Trophoblast cell (in vitro differentiated cells and primary cell): Measurements from ENCODE around the gene CAMK4.
"Not testable (repeated sequence)": the region's sequence is repeated elsewhere in the genome, so short reads cannot be mapped to it uniquely, and the experiment has no call there.

ENCODE experiments used
- DNase-seq, 2 donors: peaks; one replicate each; pipeline ENCODE4 v3.0.0-alpha.2; 2016
- H2AFZ ChIP-seq: 2 replicates; pipeline ENCODE4 v1.6.1; 2013; ENCODE audit warnings: low read length, moderate library complexity, mild to moderate bottlenecking; ENCODE audit not compliant: insufficient read depth, poor library complexity
- H2AK5ac ChIP-seq: 2 replicates; pipeline ENCODE4 v1.6.1; 2013; ENCODE audit warnings: mild to moderate bottlenecking, low read length
- H2BK120ac ChIP-seq: 2 replicates; pipeline ENCODE4 v1.6.1; 2013; ENCODE audit warnings: low read length, mild to moderate bottlenecking, moderate library complexity; ENCODE audit not compliant: insufficient read depth, poor library complexity
- H2BK12ac ChIP-seq: 2 replicates; pipeline ENCODE4 v1.6.1; 2013; ENCODE audit warnings: mild to moderate bottlenecking, low read length, moderate library complexity
- H2BK5ac ChIP-seq: 2 replicates; pipeline ENCODE4 v1.6.1; 2013; ENCODE audit warnings: low read length, low read depth, moderate library complexity, mild to moderate bottlenecking; ENCODE audit not compliant: poor library complexity
- H3K14ac ChIP-seq: 2 replicates; pipeline ENCODE4 v1.6.1; 2013; ENCODE audit warnings: mild to moderate bottlenecking, low read length
- H3K18ac ChIP-seq: 2 replicates; pipeline ENCODE4 v1.6.1; 2013; ENCODE audit warnings: mild to moderate bottlenecking, low read length
- H3K23ac ChIP-seq: 2 replicates; pipeline ENCODE4 v1.6.1; 2013; ENCODE audit warnings: low read length
- H3K27ac ChIP-seq: 2 replicates; pipeline ENCODE4 v1.5.1; 2013; ENCODE audit warnings: low read depth, mild to moderate bottlenecking, inconsistent platforms, low read length, moderate library complexity
- H3K27me3 ChIP-seq: 2 replicates; pipeline ENCODE4 v1.6.1; 2013; ENCODE audit warnings: inconsistent platforms, mild to moderate bottlenecking, low read length, moderate library complexity; ENCODE audit not compliant: insufficient read depth
- H3K36me3 ChIP-seq, 2 experiments: 1 replicate in 1 of 2; 2 replicates in 1 of 2; pipeline ENCODE4 v1.6.1; 2013; ENCODE audit warnings: low read length in 2 of 2, mild to moderate bottlenecking in 2 of 2, moderate library complexity in 1 of 2; ENCODE audit not compliant: insufficient read depth in 2 of 2, control insufficient read depth in 1 of 2
- H3K4ac ChIP-seq: 2 replicates; pipeline ENCODE4 v1.6.1; 2013; ENCODE audit warnings: low read depth, mild to moderate bottlenecking, low read length, moderate library complexity
- H3K4me1 ChIP-seq, 2 experiments: 1 replicate in 1 of 2; 2 replicates in 1 of 2; pipeline ENCODE4 v1.6.1; 2013; ENCODE audit warnings: low read length in 2 of 2, mild to moderate bottlenecking in 2 of 2, moderate library complexity in 1 of 2; ENCODE audit not compliant: insufficient read depth in 2 of 2, control insufficient read depth in 1 of 2
- H3K4me2 ChIP-seq: 2 replicates; pipeline ENCODE4 v1.6.1; 2013; ENCODE audit warnings: inconsistent platforms, mild to moderate bottlenecking, low read length, moderate library complexity
- H3K4me3 ChIP-seq: 2 replicates; pipeline ENCODE4 v1.5.1; 2013; ENCODE audit warnings: mild to moderate bottlenecking, low read depth, low read length, inconsistent platforms
- H3K79me1 ChIP-seq: one replicate; pipeline ENCODE4 v1.6.1; 2013; ENCODE audit warnings: low read length
- H3K79me2 ChIP-seq: 2 replicates; pipeline ENCODE4 v1.6.1; 2013; ENCODE audit warnings: low read length, mild to moderate bottlenecking; ENCODE audit not compliant: control insufficient read depth, insufficient read depth, poor library complexity
- H3K9ac ChIP-seq: 2 replicates; pipeline ENCODE4 v1.6.1; 2013; ENCODE audit warnings: mild to moderate bottlenecking, low read length
- H3K9me3 ChIP-seq: 2 replicates; pipeline ENCODE4 v1.6.1; 2013; ENCODE audit warnings: low read depth, mild to moderate bottlenecking, control low read depth, inconsistent platforms, low read length; ENCODE audit not compliant: insufficient read depth
- H4K12ac ChIP-seq: 2 replicates; pipeline ENCODE4 v1.6.1; 2013; ENCODE audit warnings: low read depth, mild to moderate bottlenecking, low read length, moderate library complexity
- H4K8ac ChIP-seq: 2 replicates; pipeline ENCODE4 v1.6.1; 2013; ENCODE audit warnings: low read depth, mild to moderate bottlenecking, low read length, moderate library complexity
- H4K91ac ChIP-seq: one replicate; pipeline ENCODE4 v1.6.1; 2013; ENCODE audit warnings: low read depth, mild to moderate bottlenecking, low read length, moderate library complexity
- WGBS: extraction: QIAGEN DNeasy Blood & Tissue Kit; methylation state at CpG from one replicate; pipeline ENCODE4 v1.1.7; 2013; ENCODE audit warnings: missing lambda C conversion rate; ENCODE audit not compliant: insufficient read length, insufficient coverage; ENCODE audit errors: extremely low coverage; 5-methylcytosine and 5-hydroxymethylcytosine counted together

Gene CAMK4

DNA sequence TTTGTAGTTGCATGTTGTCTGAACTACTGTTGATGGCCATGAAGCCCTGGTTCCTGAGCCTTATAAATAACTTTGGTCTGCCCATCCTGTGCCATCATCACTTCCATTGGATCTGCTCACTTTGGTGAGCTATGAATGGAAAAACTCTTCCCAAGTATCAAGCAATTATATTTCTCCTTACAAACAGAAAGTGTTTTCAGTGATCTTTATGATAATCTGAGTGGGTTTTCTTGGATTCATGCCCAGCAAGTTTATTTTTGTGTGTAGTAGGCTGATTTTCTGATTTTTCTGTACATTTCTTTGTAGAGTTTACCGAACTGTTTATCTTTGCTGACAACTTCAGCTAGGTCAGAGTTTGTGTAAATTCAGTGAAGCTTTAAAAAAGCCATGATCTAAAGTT, 31.0 kb downstream of the CAMK4 start:
- no peak overlapping the region for H3K23ac ChIP-seq
- H3K9me3 ChIP-seq: no peaks in the 10 kb centered on the region
- H3K4ac ChIP-seq: no peak overlapping the region
- H2BK5ac ChIP-seq: no peak overlapping the region
- H4K91ac ChIP-seq: no peak overlapping the region
- H3K27ac ChIP-seq: no peak overlapping the region
- no peak overlapping the region for H4K8ac ChIP-seq
- no peaks in the 10 kb centered on the region for H3K27me3 ChIP-seq
- H3K14ac ChIP-seq: no peak overlapping the region
- no peak overlapping the region for H3K4me2 ChIP-seq
- H3K18ac ChIP-seq: no peak overlapping the region
- no peaks in the 10 kb centered on the region for H3K36me3 ChIP-seq
- H2AFZ ChIP-seq: no peak overlapping the region
- WGBS: no CpG with 5 or more reads among the region's 1 CpG
- no peak overlapping the region for H3K9ac ChIP-seq
- no peak for DNase-seq
- no peak overlapping the region for H3K4me3 ChIP-seq
- no peak overlapping the region for H2BK12ac ChIP-seq
- H2BK120ac ChIP-seq: no peak overlapping the region
- no peak overlapping the region for H2AK5ac ChIP-seq
- no peaks in the 10 kb centered on the region for H3K79me2 ChIP-seq
- no peak overlapping the region for H4K12ac ChIP-seq
- no peaks in the 10 kb centered on the region for H3K4me1 ChIP-seq
- no peaks in the 10 kb centered on the region for H3K79me1 ChIP-seq

DNA sequence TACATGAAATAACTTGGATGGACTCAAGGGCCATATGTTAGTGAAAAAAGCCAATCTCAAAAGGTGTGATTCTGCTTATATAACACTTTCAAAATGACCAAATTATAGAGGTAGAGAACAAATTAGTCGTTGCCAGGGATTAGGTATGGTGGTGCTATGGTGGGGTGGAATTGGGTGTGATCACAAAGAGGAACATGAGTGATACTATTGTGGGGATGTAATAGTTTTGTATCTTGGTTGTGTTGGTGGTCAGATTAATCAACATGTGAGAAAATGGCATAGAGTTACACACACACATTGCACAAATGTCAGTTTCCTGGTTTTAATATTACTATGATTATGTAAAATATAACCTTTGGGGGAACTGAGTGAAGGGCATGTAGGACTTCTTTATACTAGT, 31.9 kb downstream of the CAMK4 start:
- H2BK5ac ChIP-seq: no peak overlapping the region
- no peak overlapping the region for H3K14ac ChIP-seq
- H4K91ac ChIP-seq: no peak overlapping the region
- H3K27ac ChIP-seq: no peak overlapping the region
- no peaks in the 10 kb centered on the region for H3K79me1 ChIP-seq
- no peaks in the 10 kb centered on the region for H3K4me1 ChIP-seq
- no peak overlapping the region for H4K8ac ChIP-seq
- H3K79me2 ChIP-seq: no peaks in the 10 kb centered on the region
- no peak overlapping the region for H2BK120ac ChIP-seq
- H3K4ac ChIP-seq: no peak overlapping the region
- H3K4me2 ChIP-seq: no peak overlapping the region
- H3K36me3 ChIP-seq: no peaks in the 10 kb centered on the region
- no peak overlapping the region for H4K12ac ChIP-seq
- H3K27me3 ChIP-seq: no peaks in the 10 kb centered on the region
- H3K9me3 ChIP-seq: no peaks in the 10 kb centered on the region
- no peak overlapping the region for H2AFZ ChIP-seq
- no peak overlapping the region for H3K18ac ChIP-seq
- DNase-seq: no peak
- H2AK5ac ChIP-seq: no peak overlapping the region
- no peak overlapping the region for H3K9ac ChIP-seq
- H3K4me3 ChIP-seq: no peak overlapping the region
- H3K23ac ChIP-seq: no peak overlapping the region
- H2BK12ac ChIP-seq: no peak overlapping the region
- no CpG with 5 or more reads among the region's 1 CpG for WGBS

DNA sequence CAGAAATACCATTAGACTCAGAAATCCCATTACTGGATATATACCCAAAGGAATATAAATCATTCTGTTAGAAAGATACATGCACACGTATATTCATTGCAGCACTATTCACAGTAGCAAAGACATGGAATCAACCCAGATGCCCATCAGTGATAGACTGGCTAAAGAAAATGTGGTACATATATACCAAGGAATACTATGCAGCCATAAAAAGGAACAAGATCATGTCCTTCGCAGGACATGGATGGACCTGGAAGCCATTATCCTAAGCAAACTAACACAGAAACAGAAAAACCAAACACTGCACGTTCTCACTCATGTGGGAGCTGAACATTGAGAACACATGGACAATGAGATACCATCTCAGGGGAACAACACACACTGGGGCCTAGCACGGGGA, 33.4 kb downstream of the CAMK4 start:
- H3K18ac ChIP-seq, H3K4me1 ChIP-seq, H3K9me3 ChIP-seq, H3K23ac ChIP-seq, H2BK5ac ChIP-seq, H3K4ac ChIP-seq, H2BK120ac ChIP-seq, H2BK12ac ChIP-seq, H3K14ac ChIP-seq, H3K79me1 ChIP-seq, H3K36me3 ChIP-seq, H2AFZ ChIP-seq, H4K8ac ChIP-seq, H3K4me3 ChIP-seq, H2AK5ac ChIP-seq, H3K27me3 ChIP-seq, H3K4me2 ChIP-seq, DNase-seq, H3K79me2 ChIP-seq, H3K27ac ChIP-seq, H4K12ac ChIP-seq, H3K9ac ChIP-seq, H4K91ac ChIP-seq: not testable (repeated sequence)
- WGBS: no CpG with 5 or more reads among the region's 4 CpGs

DNA sequence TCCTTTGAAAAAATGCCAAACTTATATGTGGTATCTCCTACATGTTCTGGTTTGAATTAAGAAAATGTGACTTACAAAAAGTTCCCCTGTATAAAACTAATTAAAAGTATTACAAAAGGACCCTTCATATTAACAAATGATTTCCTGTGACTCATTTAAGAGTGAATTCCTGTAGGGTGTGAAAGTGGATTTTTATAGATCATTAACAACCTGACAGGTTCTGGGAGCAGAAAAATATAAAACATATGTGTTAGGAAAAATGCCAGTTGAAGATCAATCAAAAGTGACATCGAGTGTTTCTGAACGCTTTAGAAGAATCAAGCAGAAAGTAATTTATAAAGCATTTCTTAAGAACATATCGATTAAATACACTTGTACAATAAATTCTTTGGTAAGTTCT, 35.5 kb downstream of the CAMK4 start:
- no peak overlapping the region for H3K27ac ChIP-seq
- no peaks in the 10 kb centered on the region for H3K4me1 ChIP-seq
- H3K36me3 ChIP-seq: no peaks in the 10 kb centered on the region
- no peak overlapping the region for H3K18ac ChIP-seq
- no peak overlapping the region for H3K23ac ChIP-seq
- H4K91ac ChIP-seq: no peak overlapping the region
- no peak overlapping the region for H3K4me2 ChIP-seq
- no peak overlapping the region for H2BK120ac ChIP-seq
- H2BK5ac ChIP-seq: no peak overlapping the region
- H3K27me3 ChIP-seq: no peaks in the 10 kb centered on the region
- no peak overlapping the region for H3K14ac ChIP-seq
- H3K4ac ChIP-seq: no peak overlapping the region
- no peaks in the 10 kb centered on the region for H3K79me2 ChIP-seq
- no peak overlapping the region for H3K9ac ChIP-seq
- no peak overlapping the region for H2AFZ ChIP-seq
- H2AK5ac ChIP-seq: no peak overlapping the region
- no peaks in the 10 kb centered on the region for H3K79me1 ChIP-seq
- no peak for DNase-seq
- H3K9me3 ChIP-seq: peaks cover 2% of the 10 kb centered on the region
- no CpG with 5 or more reads among the region's 3 CpGs for WGBS
- no peak overlapping the region for H3K4me3 ChIP-seq
- no peak overlapping the region for H4K8ac ChIP-seq
- H4K12ac ChIP-seq: no peak overlapping the region
- H2BK12ac ChIP-seq: no peak overlapping the region
